HepG2 (cell line): Measurements from ENCODE around the gene NDUFB5. TPM values are rescaled to one million over a fixed set of nuclear protein-coding genes. Genes with fewer than 3 reads are reported as not detected.
A peak's percentile ranks its signal among the peaks of the same experiment; 100 is the strongest.

Experiments
- ASH2L ChIP-seq: fragments of 300-600, 200-600 bp; sonication (generic); IDR thresholded peaks from 2 replicates; pipeline ENCODE4 v1.7.0; 2017; ENCODE audit warnings: low read depth, mild to moderate bottlenecking, moderate library complexity, mixed read lengths, low read length; ENCODE audit not compliant: insufficient read length
- EED ChIP-seq: sonication (generic); formaldehyde crosslinking; IDR thresholded peaks from 2 replicates; pipeline ENCODE4 v1.5.0; 2020; ENCODE audit warnings: mild to moderate bottlenecking, missing genetic modification reagents
- GABPB1 ChIP-seq: IDR thresholded peaks from 2 replicates; pipeline ENCODE4 v1.6.1; 2016; ENCODE audit warnings: mild to moderate bottlenecking, missing genetic modification reagents, moderate library complexity, missing compliant biosample characterization
- KDM5B ChIP-seq: sonication (generic); formaldehyde crosslinking; IDR thresholded peaks from 2 replicates; pipeline ENCODE4 v1.4.0; 2020; ENCODE audit warnings: missing genetic modification reagents, mild to moderate bottlenecking, borderline replicate concordance
- MAF1 ChIP-seq: sonication (generic); formaldehyde crosslinking; IDR thresholded peaks from 2 replicates; pipeline ENCODE4 v1.5.0; 2020; ENCODE audit warnings: missing genetic modification reagents, borderline replicate concordance
- MED1 ChIP-seq: sonication (generic); formaldehyde crosslinking; IDR thresholded peaks from 2 replicates; pipeline ENCODE4 v1.4.0; 2020; ENCODE audit warnings: missing genetic modification reagents
- MXD3 ChIP-seq: IDR thresholded peaks from 2 replicates; pipeline ENCODE4 v1.6.1; 2016; ENCODE audit warnings: mild to moderate bottlenecking, missing biosample characterization, missing genetic modification reagents
- MZF1 ChIP-seq: sonication (generic); formaldehyde crosslinking; IDR thresholded peaks from 2 replicates; pipeline ENCODE4 v1.8.1; 2023; ENCODE audit warnings: mild to moderate bottlenecking, missing genetic modification reagents, borderline replicate concordance
- NRL ChIP-seq: sonication (generic); formaldehyde crosslinking; IDR thresholded peaks from 2 replicates; pipeline ENCODE4 v1.5.0; 2020; ENCODE audit warnings: missing genetic modification reagents, mild to moderate bottlenecking, moderate library complexity, borderline replicate concordance
- PHF5A ChIP-seq: IDR thresholded peaks from one replicate; pipeline ENCODE4 v1.6.1; 2018; ENCODE audit warnings: low read depth, missing genetic modification reagents; ENCODE audit not compliant: unreplicated experiment
- PPARG ChIP-seq: conservative IDR thresholded peaks from 2 replicates; pipeline ENCODE4 v1.6.1; 2016; ENCODE audit warnings: missing biosample characterization, missing genetic modification reagents
- RAD21 ChIP-seq: fragments of 450-650 bp; formaldehyde crosslinking; IDR thresholded peaks from 2 replicates; pipeline ENCODE4 v1.5.0; 2020; ENCODE audit warnings: mild to moderate bottlenecking
- SP1 ChIP-seq, 2 experiments: fragments of 450-650 bp in 1 of 2; sonication (generic) in 1 of 2; formaldehyde crosslinking in 1 of 2; IDR thresholded peaks; 2 replicates each; pipeline versions ENCODE4 v1.4.0 to v1.6.1; 2016 to 2020; ENCODE audit warnings: missing genetic modification reagents in 1 of 2
- TCF12 ChIP-seq, 2 experiments: fragments of 450-650 bp in 1 of 2; sonication (generic) in 1 of 2; formaldehyde crosslinking in 1 of 2; IDR thresholded peaks; 2 replicates each; pipeline versions ENCODE4 v1.6.1 to v1.8.0; 2017 to 2022; ENCODE audit warnings: antibody characterized with exemption in 1 of 2, mild to moderate bottlenecking in 1 of 2, missing genetic modification reagents in 1 of 2, moderate library complexity in 1 of 2
- TFAP4 ChIP-seq: sonication (generic); IDR thresholded peaks from 2 replicates; pipeline ENCODE4 v1.6.1; 2016; ENCODE audit warnings: low read depth, borderline replicate concordance
- TOPORS ChIP-seq: sonication (generic); formaldehyde crosslinking; IDR thresholded peaks from 2 replicates; pipeline ENCODE4 v1.8.0; 2023; ENCODE audit warnings: mild to moderate bottlenecking, missing genetic modification reagents
- ZBTB39 ChIP-seq: sonication (generic); formaldehyde crosslinking; IDR thresholded peaks from 2 replicates; pipeline ENCODE4 v1.5.0; 2020; ENCODE audit warnings: missing genetic modification reagents
- ZNF24 ChIP-seq: fragments of 450-650 bp; IDR thresholded peaks from 2 replicates; pipeline ENCODE4 v1.6.1; 2017; ENCODE audit warnings: antibody characterized with exemption, mild to moderate bottlenecking
- ZNF451 ChIP-seq: sonication (generic); formaldehyde crosslinking; IDR thresholded peaks from 2 replicates; pipeline ENCODE4 v1.5.0; 2020; ENCODE audit warnings: mild to moderate bottlenecking, missing genetic modification reagents
- ZNF670 ChIP-seq: sonication (generic); formaldehyde crosslinking; IDR thresholded peaks from 2 replicates; pipeline ENCODE4 v1.8.0; 2022; ENCODE audit warnings: mild to moderate bottlenecking, missing genetic modification reagents, borderline replicate concordance
- ZNF674 ChIP-seq: sonication (generic); formaldehyde crosslinking; IDR thresholded peaks from 2 replicates; pipeline ENCODE4 v1.5.0; 2020; ENCODE audit warnings: low read depth, mild to moderate bottlenecking, missing genetic modification reagents
- ZNF709 ChIP-seq: sonication (generic); formaldehyde crosslinking; IDR thresholded peaks from 2 replicates; pipeline ENCODE4 v1.5.0; 2020; ENCODE audit warnings: mild to moderate bottlenecking, missing genetic modification reagents
- ZNF800 ChIP-seq: sonication (generic); formaldehyde crosslinking; IDR thresholded peaks from 2 replicates; pipeline ENCODE4 v1.4.0; 2020; ENCODE audit warnings: missing genetic modification reagents
- ZNF816 ChIP-seq: sonication (generic); formaldehyde crosslinking; IDR thresholded peaks from 2 replicates; pipeline ENCODE4 v1.8.0; 2022; ENCODE audit warnings: missing genetic modification reagents, mild to moderate bottlenecking, borderline replicate concordance
- polyA plus RNA-seq, 8 experiments: library from polyadenylated mRNA; depleted of rRNA in 3 of 8; stranded (reverse) in 7 of 8; unstranded in 1 of 8; fragments of >200 nt; fragmentation: Illumina TruSeq in 4 of 8; extraction: Trizol in 4 of 8; gene quantifications; 2 replicates each; pipeline versions ENCODE4 v1.2.1 to v1.2.3, GENCODE V29; 2011 to 2016; ENCODE audit warnings: low read depth in 4 of 8, missing spikeins in 1 of 8, mixed read lengths in 1 of 8; ENCODE audit not compliant: insufficient read depth in 1 of 8
- total RNA-seq, 5 experiments: library from RNA; depleted of rRNA; stranded (reverse); fragments of >200 nt; fragmentation: Illumina TruSeq; extraction: Trizol; gene quantifications; 2 replicates each; pipeline ENCODE4 v1.2.3, GENCODE V29; 2016; ENCODE audit warnings: low read depth in 1 of 5

Gene NDUFB5
- total and polyA plus RNA-seq, 2 of the 13 experiments (the other 11 are each of a cell fraction or from before 2014, with no cell fraction given) = 43.3 to 120 TPM

GRCh38 chr3:179653096-179653797, 48.7 kb downstream of the NDUFB5 start (continued):
- TF ChIP-seq PPARG (0 out of 2 replicates have a peak, but pooled peaks have one; percentile 22), ZNF709 (CRISPR knock-in tag) (peak; percentile 70), ZNF670 (CRISPR knock-in tag) (peak; percentile 68; the same call in 1 of the 2 replicates), ZNF674 (CRISPR knock-in tag) (no peak), NRL (CRISPR knock-in tag) (0 out of 2 replicates have a peak, but pooled peaks have one; percentile 28), TFAP4 (no peak), PHF5A (CRISPR knock-in tag) (no peak), TCF12 (IDR thresholded peaks at IDR 0.05) (no peak), TCF12 (CRISPR knock-in tag; IDR thresholded peaks at IDR 0.05) (no peak), ZBTB39 (CRISPR knock-in tag) (0 out of 2 replicates have a peak, but pooled peaks have one; percentile 38), EED (CRISPR knock-in tag) (no peak), GABPB1 (CRISPR knock-in tag) (peak; percentile 50; the same call in 1 of the 2 replicates), ZNF24 (no peak), KDM5B (CRISPR knock-in tag) (0 out of 2 replicates have a peak, but pooled peaks have one; percentile 15), MED1 (CRISPR knock-in tag) (peak; percentile 29; the same call in 1 of the 2 replicates), MAF1 (CRISPR knock-in tag) (0 out of 2 replicates have a peak, but pooled peaks have one; percentile 30), ZNF816 (CRISPR knock-in tag) (0 out of 2 replicates have a peak, but pooled peaks have one; percentile 74), MXD3 (CRISPR knock-in tag) (peak; percentile 79; the same call in 1 of the 2 replicates), ASH2L (peak; percentile 78), SP1 (IDR thresholded peaks at IDR 0.05) (no peak), SP1 (CRISPR knock-in tag; IDR thresholded peaks at IDR 0.05) (no peak), ZNF451 (CRISPR knock-in tag) (0 out of 2 replicates have a peak, but pooled peaks have one; percentile 39), RAD21 (CRISPR knock-in tag) (peak; percentile 35; the same call in 1 of the 2 replicates), MZF1 (CRISPR knock-in tag) (0 out of 2 replicates have a peak, but pooled peaks have one; percentile 47), ZNF800 (peak; percentile 64; the same call in 1 of the 2 replicates), TOPORS (CRISPR knock-in tag) (peak; percentile 74; the same call in 1 of the 2 replicates)
